ENCODE data around the gene MORC3. TPM values are rescaled to one million over a fixed set of nuclear protein-coding genes. Genes with fewer than 3 reads are reported as not detected.

MORC3 gene
- total and polyA plus RNA-seq, 9 of the 15 experiments (the other 6 are each of a cell fraction or from before 2014, with no cell fraction given) = 12.7 to 53.7 (median 36.0) TPM

- TF ChIP-seq, protein P1, sequence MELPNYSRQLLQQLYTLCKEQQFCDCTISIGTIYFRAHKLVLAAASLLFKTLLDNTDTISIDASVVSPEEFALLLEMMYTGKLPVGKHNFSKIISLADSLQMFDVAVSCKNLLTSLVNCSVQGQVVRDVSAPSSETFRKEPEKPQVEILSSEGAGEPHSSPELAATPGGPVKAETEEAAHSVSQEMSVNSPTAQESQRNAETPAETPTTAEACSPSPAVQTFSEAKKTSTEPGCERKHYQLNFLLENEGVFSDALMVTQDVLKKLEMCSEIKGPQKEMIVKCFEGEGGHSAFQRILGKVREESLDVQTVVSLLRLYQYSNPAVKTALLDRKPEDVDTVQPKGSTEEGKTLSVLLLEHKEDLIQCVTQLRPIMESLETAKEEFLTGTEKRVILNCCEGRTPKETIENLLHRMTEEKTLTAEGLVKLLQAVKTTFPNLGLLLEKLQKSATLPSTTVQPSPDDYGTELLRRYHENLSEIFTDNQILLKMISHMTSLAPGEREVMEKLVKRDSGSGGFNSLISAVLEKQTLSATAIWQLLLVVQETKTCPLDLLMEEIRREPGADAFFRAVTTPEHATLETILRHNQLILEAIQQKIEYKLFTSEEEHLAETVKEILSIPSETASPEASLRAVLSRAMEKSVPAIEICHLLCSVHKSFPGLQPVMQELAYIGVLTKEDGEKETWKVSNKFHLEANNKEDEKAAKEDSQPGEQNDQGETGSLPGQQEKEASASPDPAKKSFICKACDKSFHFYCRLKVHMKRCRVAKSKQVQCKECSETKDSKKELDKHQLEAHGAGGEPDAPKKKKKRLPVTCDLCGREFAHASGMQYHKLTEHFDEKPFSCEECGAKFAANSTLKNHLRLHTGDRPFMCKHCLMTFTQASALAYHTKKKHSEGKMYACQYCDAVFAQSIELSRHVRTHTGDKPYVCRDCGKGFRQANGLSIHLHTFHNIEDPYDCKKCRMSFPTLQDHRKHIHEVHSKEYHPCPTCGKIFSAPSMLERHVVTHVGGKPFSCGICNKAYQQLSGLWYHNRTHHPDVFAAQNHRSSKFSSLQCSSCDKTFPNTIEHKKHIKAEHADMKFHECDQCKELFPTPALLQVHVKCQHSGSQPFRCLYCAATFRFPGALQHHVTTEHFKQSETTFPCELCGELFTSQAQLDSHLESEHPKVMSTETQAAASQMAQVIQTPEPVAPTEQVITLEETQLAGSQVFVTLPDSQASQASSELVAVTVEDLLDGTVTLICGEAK (IDR thresholded peaks at IDR 0.05) = peak; percentile 58
- TF ChIP-seq, protein P1 (CRISPR knock-in tag; IDR thresholded peaks at IDR 0.05) = no peak
- TF ChIP-seq LCOR (CRISPR knock-in tag; IDR thresholded peaks at IDR 0.05) (no peak), MCM3 (IDR thresholded peaks at IDR 0.05) (no peak), HDAC2 (IDR thresholded peaks at IDR 0.05) (no peak), BDP1 (IDR thresholded peaks at IDR 0.05; ENCODE audit: insufficient read depth, insufficient read length) (no peak), NFATC3 (IDR thresholded peaks at IDR 0.05) (no peak), TEAD2 (tag; IDR thresholded peaks at IDR 0.05) (no peak), GTF2E2 (tag; IDR thresholded peaks at IDR 0.05) (no peak), ZNF76 (CRISPR knock-in tag; IDR thresholded peaks at IDR 0.05; ENCODE audit: borderline replicate concordance) (no peak), ZNF644 (tag; IDR thresholded peaks at IDR 0.05; ENCODE audit: low read depth) (no peak), ZNF408 (CRISPR knock-in tag; IDR thresholded peaks at IDR 0.05; ENCODE audit: low read depth) (no peak), POLR2H (tag; IDR thresholded peaks at IDR 0.05; ENCODE audit: low read depth) (no peak), ZZZ3 (IDR thresholded peaks at IDR 0.05) (no peak), MAFF (IDR thresholded peaks at IDR 0.05; ENCODE audit: low read length) (no peak; the same call in 1 of the 2 replicates), NR2F6 (CRISPR knock-in tag; IDR thresholded peaks at IDR 0.05) (no peak), CAMTA2 (CRISPR knock-in tag; conservative IDR thresholded peaks at IDR 0.05) (0 out of 2 replicates have a peak, but pooled peaks have one; percentile 29)
- TF ChIP-seq, protein P2, sequence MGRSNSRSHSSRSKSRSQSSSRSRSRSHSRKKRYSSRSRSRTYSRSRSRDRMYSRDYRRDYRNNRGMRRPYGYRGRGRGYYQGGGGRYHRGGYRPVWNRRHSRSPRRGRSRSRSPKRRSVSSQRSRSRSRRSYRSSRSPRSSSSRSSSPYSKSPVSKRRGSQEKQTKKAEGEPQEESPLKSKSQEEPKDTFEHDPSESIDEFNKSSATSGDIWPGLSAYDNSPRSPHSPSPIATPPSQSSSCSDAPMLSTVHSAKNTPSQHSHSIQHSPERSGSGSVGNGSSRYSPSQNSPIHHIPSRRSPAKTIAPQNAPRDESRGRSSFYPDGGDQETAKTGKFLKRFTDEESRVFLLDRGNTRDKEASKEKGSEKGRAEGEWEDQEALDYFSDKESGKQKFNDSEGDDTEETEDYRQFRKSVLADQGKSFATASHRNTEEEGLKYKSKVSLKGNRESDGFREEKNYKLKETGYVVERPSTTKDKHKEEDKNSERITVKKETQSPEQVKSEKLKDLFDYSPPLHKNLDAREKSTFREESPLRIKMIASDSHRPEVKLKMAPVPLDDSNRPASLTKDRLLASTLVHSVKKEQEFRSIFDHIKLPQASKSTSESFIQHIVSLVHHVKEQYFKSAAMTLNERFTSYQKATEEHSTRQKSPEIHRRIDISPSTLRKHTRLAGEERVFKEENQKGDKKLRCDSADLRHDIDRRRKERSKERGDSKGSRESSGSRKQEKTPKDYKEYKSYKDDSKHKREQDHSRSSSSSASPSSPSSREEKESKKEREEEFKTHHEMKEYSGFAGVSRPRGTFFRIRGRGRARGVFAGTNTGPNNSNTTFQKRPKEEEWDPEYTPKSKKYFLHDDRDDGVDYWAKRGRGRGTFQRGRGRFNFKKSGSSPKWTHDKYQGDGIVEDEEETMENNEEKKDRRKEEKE (IDR thresholded peaks at IDR 0.05; ENCODE audit: borderline replicate concordance in 1 of 2, control insufficient read depth in 1 of 2, low read depth in 2 of 2, low read length in 1 of 2) = no peak
These were observed 21.9 kb upstream of the MORC3 start (continued) for GRCh38 chr21:36297938-36298572.
